WERI-Rb-1 (cell line): ENCODE results near the gene SCUBE2.
A peak's percentile ranks its signal among the peaks of the same experiment; 100 is the strongest.

Experiments used
- DNase-seq: peaks from one replicate; pipeline ENCODE4 v3.0.0-alpha.2; 2020
- H3K27ac ChIP-seq: fragments of 250-450 bp; sonication (Bioruptor Pico); 2 replicates; pipeline ENCODE4 v1.5.1; 2020; ENCODE audit warnings: mild to moderate bottlenecking, moderate library complexity
- H3K27me3 ChIP-seq: fragments of 250-450 bp; sonication (Bioruptor Pico); 2 replicates; pipeline ENCODE4 v1.5.1; 2021; ENCODE audit warnings: mild to moderate bottlenecking, low read depth, moderate library complexity; ENCODE audit not compliant: insufficient read depth, severe bottlenecking
- H3K36me3 ChIP-seq: fragments of 250-450 bp; sonication (Bioruptor Pico); 2 replicates; pipeline ENCODE4 v1.5.1; 2020; ENCODE audit warnings: mild to moderate bottlenecking, moderate library complexity
- H3K4me3 ChIP-seq: 2 replicates; pipeline ENCODE4 v1.5.1; 2011; ENCODE audit warnings: low read depth, mild to moderate bottlenecking, control low read depth, low read length
- H3K9me3 ChIP-seq: fragments of 250-450 bp; sonication (Bioruptor Pico); 2 replicates; pipeline ENCODE4 v1.5.1; 2021; ENCODE audit warnings: mild to moderate bottlenecking, moderate library complexity; ENCODE audit not compliant: severe bottlenecking
- CTCF ChIP-seq: IDR thresholded peaks from 2 replicates; pipeline ENCODE4 v1.5.1; 2011; ENCODE audit warnings: low read depth, mild to moderate bottlenecking, control low read depth, inconsistent platforms, low read length

Gene SCUBE2

GRCh38 chr11:9075556-9075955 lies 15.8 kb downstream of the SCUBE2 start:
- TF ChIP-seq CTCF = no peak
- Histone ChIP-seq H3K4me3 (no peak overlapping the region), H3K27me3 (no peaks in the 10 kb centered on the region)

GRCh38 chr11:9074338-9075029 lies 16.9 kb downstream of the SCUBE2 start:
- TF ChIP-seq CTCF = no peak
- H3K9me3 ChIP-seq = no peaks in the 10 kb centered on the region
- DNase-seq = no peak
- no peaks in the 10 kb centered on the region for H3K27me3 ChIP-seq
- H3K4me3 ChIP-seq = no peak overlapping the region
- H3K27ac ChIP-seq = no peak overlapping the region
- H3K36me3 ChIP-seq = no peaks in the 10 kb centered on the region

More at GRCh38 chr11:9075556-9075955, 15.8 kb downstream of the SCUBE2 start:
- no peak for DNase-seq
- Histone ChIP-seq H3K36me3 (no peaks in the 10 kb centered on the region), H3K9me3 (no peaks in the 10 kb centered on the region), H3K27ac (no peak overlapping the region)

- Histone ChIP-seq H3K27ac (no peak overlapping the region), H3K9me3 (no peaks in the 10 kb centered on the region), H3K36me3 (no peaks in the 10 kb centered on the region), H3K27me3 (no peaks in the 10 kb centered on the region), H3K4me3 (no peak overlapping the region)
- no peak for TF ChIP-seq CTCF
- no peak for DNase-seq
Observed at GRCh38 chr11:9073466-9074225, 17.8 kb downstream of the SCUBE2 start.

GRCh38 chr11:9072626-9073176 lies 18.7 kb downstream of the SCUBE2 start:
- no peak for TF ChIP-seq CTCF
- Histone ChIP-seq H3K36me3 (no peaks in the 10 kb centered on the region), H3K27me3 (no peaks in the 10 kb centered on the region), H3K27ac (no peak overlapping the region; the same call in 1 of the 2 replicates), H3K9me3 (no peaks in the 10 kb centered on the region), H3K4me3 (no peak overlapping the region)
- peak; percentile 72 for DNase-seq

GRCh38 chr11:9071692-9072091 lies 19.7 kb downstream of the SCUBE2 start:
- DNase-seq = no peak
- no peaks in the 10 kb centered on the region for H3K36me3 ChIP-seq

More at GRCh38 chr11:9071692-9072091, 19.7 kb downstream of the SCUBE2 start:
- Histone ChIP-seq H3K27ac (no peak overlapping the region), H3K27me3 (no peaks in the 10 kb centered on the region), H3K9me3 (no peaks in the 10 kb centered on the region), H3K4me3 (no peak overlapping the region)
- no peak for TF ChIP-seq CTCF
